ENCODE measurements around the gene FLRT2. TPM values are rescaled to one million over a fixed set of nuclear protein-coding genes. Genes with fewer than 3 reads are reported as not detected.
A peak's percentile ranks its signal among the peaks of the same experiment; 100 is the strongest.

The FLRT2 gene
- not detected in 2 replicates for total RNA-seq (2014; rRNA removed; shearing (Covaris generic))

GRCh38 chr14:85529803-85530574, at the start of gene FLRT2:
TSS of gene FLRT2 (plus strand) at chr14:85530144. CDS start at chr14:85621515, 91,371 bp downstream.
- no peak for DNase-seq (ENCODE audit: low spot score)
- in situ Hi-C loops (cut with HindIII; ENCODE audit: low sequenced_read_pairs), result no loop called here

GRCh38 chr14:85481471-85481870, 48.5 kb upstream of the FLRT2 start:
- no peak for DNase-seq (ENCODE audit: low spot score)
- in situ Hi-C loops (cut with HindIII; ENCODE audit: low sequenced_read_pairs), result no loop called here

- in situ Hi-C loops (cut with HindIII; ENCODE audit: low sequenced_read_pairs), result no loop called here
- no peak for DNase-seq (ENCODE audit: low spot score)
Observed at GRCh38 chr14:85482552-85482951, 47.4 kb upstream of the FLRT2 start.

- in situ Hi-C loops (cut with HindIII; ENCODE audit: low sequenced_read_pairs), result no loop called here
- no peak for DNase-seq (ENCODE audit: low spot score)
Observed at GRCh38 chr14:85483037-85483436, 46.9 kb upstream of the FLRT2 start.

GRCh38 chr14:85483652-85484051, 46.3 kb upstream of the FLRT2 start:
- no peak for DNase-seq (ENCODE audit: low spot score)

GRCh38 chr14:85487215-85487614, 42.7 kb upstream of the FLRT2 start:
- in situ Hi-C loops (cut with HindIII; ENCODE audit: low sequenced_read_pairs), result no loop called here
- DNase-seq (ENCODE audit: low spot score), result no peak

More at GRCh38 chr14:85483652-85484051, 46.3 kb upstream of the FLRT2 start:
- in situ Hi-C loops (cut with HindIII; ENCODE audit: low sequenced_read_pairs), result no loop called here

GRCh38 chr14:85501751-85502150, 28.2 kb upstream of the FLRT2 start:
- no peak for DNase-seq (ENCODE audit: low spot score)
- in situ Hi-C loops (cut with HindIII; ENCODE audit: low sequenced_read_pairs), result no loop called here

GRCh38 chr14:85508863-85509262, 21.1 kb upstream of the FLRT2 start:
- no peak for DNase-seq (ENCODE audit: low spot score)
- in situ Hi-C loops (cut with HindIII; ENCODE audit: low sequenced_read_pairs), result no loop called here

GRCh38 chr14:85512451-85512850, 17.5 kb upstream of the FLRT2 start:
- DNase-seq (ENCODE audit: low spot score), result no peak
- in situ Hi-C loops (cut with HindIII; ENCODE audit: low sequenced_read_pairs), result no loop called here

GRCh38 chr14:85514487-85514886, 15.5 kb upstream of the FLRT2 start:
- no peak for DNase-seq (ENCODE audit: low spot score)
- in situ Hi-C loops (cut with HindIII; ENCODE audit: low sequenced_read_pairs), result no loop called here

- in situ Hi-C loops (cut with HindIII; ENCODE audit: low sequenced_read_pairs), result no loop called here
- DNase-seq (ENCODE audit: low spot score), result no peak
Observed at GRCh38 chr14:85516239-85517113, 13.5 kb upstream of the FLRT2 start.

- in situ Hi-C loops (cut with HindIII; ENCODE audit: low sequenced_read_pairs), result no loop called here
- no peak for DNase-seq (ENCODE audit: low spot score)
Observed at GRCh38 chr14:85517114-85517688, 12.7 kb upstream of the FLRT2 start.

- in situ Hi-C loops (cut with HindIII; ENCODE audit: low sequenced_read_pairs), result no loop called here
- DNase-seq (ENCODE audit: low spot score), result no peak
Observed at GRCh38 chr14:85519661-85520305, 10.2 kb upstream of the FLRT2 start.

- in situ Hi-C loops (cut with HindIII; ENCODE audit: low sequenced_read_pairs), result no loop called here
- no peak for DNase-seq (ENCODE audit: low spot score)
Observed at GRCh38 chr14:85520581-85520980, 9.4 kb upstream of the FLRT2 start.

GRCh38 chr14:85523624-85524023, 6.3 kb upstream of the FLRT2 start:
- DNase-seq (ENCODE audit: low spot score), result no peak
- in situ Hi-C loops (cut with HindIII; ENCODE audit: low sequenced_read_pairs), result no loop called here

GRCh38 chr14:85527006-85527405, 2.9 kb upstream of the FLRT2 start:
- DNase-seq (ENCODE audit: low spot score), result no peak
- in situ Hi-C loops (cut with HindIII; ENCODE audit: low sequenced_read_pairs), result no loop called here

GRCh38 chr14:85527445-85528035, 2.4 kb upstream of the FLRT2 start:
- DNase-seq (ENCODE audit: low spot score), result no peak
- in situ Hi-C loops (cut with HindIII; ENCODE audit: low sequenced_read_pairs), result no loop called here

GRCh38 chr14:85528080-85528896, 1.7 kb upstream of the FLRT2 start:
- peak; percentile 28 for DNase-seq (ENCODE audit: low spot score)
- in situ Hi-C loops (cut with HindIII; ENCODE audit: low sequenced_read_pairs), result no loop called here

Data from G401 (cell line).